ENCODE results near the gene ABCG1.

- TF ChIP-seq CHD2 (IDR thresholded peaks at IDR 0.05; ENCODE audit: low read length, partially characterized antibody) (no peak), CTCF (IDR thresholded peaks at IDR 0.05) (no peak), MAZ (IDR thresholded peaks at IDR 0.05; ENCODE audit: borderline replicate concordance, low read depth, low read length) (no peak), ESRRA (IDR thresholded peaks at IDR 0.05; ENCODE audit: borderline replicate concordance, low read length) (no peak), JUN (IDR thresholded peaks at IDR 0.05) (no peak), ZNF302 (CRISPR knock-in tag; IDR thresholded peaks at IDR 0.05) (no peak), MAX (IDR thresholded peaks at IDR 0.05) (no peak), RAD21 (conservative IDR thresholded peaks at IDR 0.05 in 1 of 2, IDR thresholded peaks at IDR 0.05 in 1 of 2) (no peak), EP300 (IDR thresholded peaks at IDR 0.05) (no peak), JUNB (IDR thresholded peaks at IDR 0.05) (no peak), POLR2A (IDR thresholded peaks at IDR 0.05; ENCODE audit: low read length) (no peak), RFX5 (IDR thresholded peaks at IDR 0.05) (no peak), USF2 (IDR thresholded peaks at IDR 0.05) (no peak), CBX8 (IDR thresholded peaks at IDR 0.05) (no peak)
Measured at GRCh38 chr21:42233067-42233961, 14.4 kb downstream of the ABCG1 start.
